K562 (cell line): ENCODE results near the gene SPATA31A5.
"Not testable (repeated sequence)": the region's sequence is repeated elsewhere in the genome, so short reads cannot be mapped to it uniquely, and the experiment has no call there.

Source experiments
- FOXK2 ChIP-seq, 2 experiments: fragments of 450-650 bp; IDR thresholded peaks in 1 of 2; conservative IDR thresholded peaks in 1 of 2; 2 replicates each; pipeline ENCODE4 v1.6.1; 2016; ENCODE audit warnings: low read depth in 2 of 2, mild to moderate bottlenecking in 1 of 2
- MAX ChIP-seq: sonication (generic); formaldehyde crosslinking; IDR thresholded peaks from 2 replicates; pipeline ENCODE4 v1.9.0; 2022; ENCODE audit warnings: mild to moderate bottlenecking, missing genetic modification reagents
- POLR2AphosphoS5 ChIP-seq: IDR thresholded peaks from 2 replicates; pipeline ENCODE4 v1.6.1; 2011; ENCODE audit warnings: mild to moderate bottlenecking, low read depth, low read length, moderate library complexity; ENCODE audit not compliant: control insufficient read depth, insufficient read depth

- TF ChIP-seq MAX (CRISPR knock-in tag); FOXK2 (conservative IDR thresholded peaks at IDR 0.05 in 1 of 2, IDR thresholded peaks at IDR 0.05 in 1 of 2; ENCODE audit: low read depth in 2 of 2); POLR2AphosphoS5: not testable (repeated sequence)
Measured at GRCh38 chr9:60914107-60914506, at the start of gene SPATA31A5.
